SU-DHL-6 (cell line): ENCODE measurements around the gene TMEM14B.

Experiments used
- H2AFZ ChIP-seq: fragments of 200-600 bp; sonication (generic); 2 replicates; pipeline ENCODE4 v1.6.1; 2014; ENCODE audit warnings: low read depth, mild to moderate bottlenecking, moderate library complexity, mixed read lengths, antibody characterized with exemption, low read length; ENCODE audit not compliant: severe bottlenecking
- H3F3A ChIP-seq: fragments of 200-600 bp; shearing (Covaris generic); 2 replicates; pipeline ENCODE4 v1.6.0; 2016; ENCODE audit warnings: antibody characterized with exemption, mild to moderate bottlenecking; ENCODE audit not compliant: insufficient read depth
- H3K27ac ChIP-seq: fragments of 200-600 bp; sonication (generic); 2 replicates; pipeline ENCODE4 v1.5.1; 2016; ENCODE audit warnings: low read depth, mild to moderate bottlenecking, low read length, moderate library complexity, mixed read lengths
- H3K27me3 ChIP-seq: fragments of 200-600 bp; sonication (generic), shearing (Covaris generic); 2 replicates; pipeline ENCODE4 v1.6.0; 2014; ENCODE audit warnings: mild to moderate bottlenecking, low read length
- H3K36me3 ChIP-seq: fragments of 200-600 bp; sonication (generic); 2 replicates; pipeline ENCODE4 v1.6.1; 2014; ENCODE audit warnings: mild to moderate bottlenecking, low read length, mixed read lengths
- H3K4me2 ChIP-seq: fragments of 300-600, 200-600 bp; shearing (Covaris generic), sonication (generic); 2 replicates; pipeline ENCODE4 v1.6.0; 2014; ENCODE audit warnings: low read length, low read depth, mild to moderate bottlenecking; ENCODE audit not compliant: poor library complexity, severe bottlenecking
- H3K4me3 ChIP-seq: fragments of 200-600 bp; sonication (generic); 2 replicates; pipeline ENCODE4 v1.5.1; 2014; ENCODE audit warnings: antibody characterized with exemption, low read length, mild to moderate bottlenecking, mixed read lengths; ENCODE audit not compliant: insufficient read depth, poor library complexity, severe bottlenecking
- H3K79me2 ChIP-seq: fragments of 200-600 bp; sonication (generic); 2 replicates; pipeline ENCODE4 v1.6.1; 2014; ENCODE audit warnings: mild to moderate bottlenecking, low read length, moderate library complexity; ENCODE audit not compliant: insufficient read depth
- H3K9ac ChIP-seq: fragments of 200-600 bp; sonication (generic); 2 replicates; pipeline ENCODE4 v1.7.0; 2014; ENCODE audit warnings: mild to moderate bottlenecking, low read length
- H3K9me2 ChIP-seq: fragments of 200-600 bp; sonication (generic); replicated peaks from 2 replicates; pipeline ENCODE4 v1.6.1; 2014; ENCODE audit warnings: low read length; ENCODE audit not compliant: insufficient read depth
- H3K9me3 ChIP-seq: fragments of 200-600 bp; sonication (generic); 2 replicates; pipeline ENCODE4 v1.6.1; 2014; ENCODE audit warnings: low read length, mixed read lengths; ENCODE audit not compliant: insufficient read depth
- H4K20me1 ChIP-seq: fragments of 200-600 bp; sonication (generic); 2 replicates; pipeline ENCODE4 v1.6.1; 2014; ENCODE audit warnings: low read depth, mild to moderate bottlenecking, antibody characterized with exemption, low read length, moderate library complexity, mixed read lengths
- CTCF ChIP-seq: fragments of 200-600 bp; sonication (generic); IDR thresholded peaks from one replicate; pipeline ENCODE4 v1.5.1; 2017; ENCODE audit warnings: antibody characterized with exemption, mild to moderate bottlenecking, low read length, moderate library complexity; ENCODE audit not compliant: insufficient read depth, poor library complexity, severe bottlenecking
- EZH2phosphoT487 ChIP-seq: fragments of 200-600 bp; sonication (generic), shearing (Covaris generic); conservative IDR thresholded peaks from 2 replicates; pipeline ENCODE4 v1.6.1; 2018; ENCODE audit warnings: mild to moderate bottlenecking, antibody characterized with exemption, low read length, moderate library complexity, mixed read lengths

Gene TMEM14B

DNA sequence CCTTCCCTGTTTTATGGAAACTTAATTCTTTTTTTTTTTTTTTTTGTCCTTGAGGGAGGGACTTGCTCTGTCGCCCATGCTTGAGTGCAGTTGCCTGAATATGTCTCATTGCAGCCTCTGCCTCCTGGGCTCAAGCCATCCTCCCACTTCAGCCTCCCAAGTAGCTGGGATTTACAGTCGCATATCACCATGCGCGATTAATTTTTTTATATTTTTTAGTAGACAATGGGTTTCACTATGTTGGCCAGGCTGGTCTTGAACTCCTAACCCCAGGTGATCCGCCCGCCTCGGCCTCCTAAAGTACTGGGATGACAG, 24.1 kb upstream of the TMEM14B start:
- peak overlapping the region; percentile 79 for H3K9ac ChIP-seq
- 0 out of 2 replicates have a peak, but pooled peaks cover 2% of the 10 kb centered on the region for H3K36me3 ChIP-seq
- peak overlapping the region; percentile 96 for H2AFZ ChIP-seq
- peaks cover 20% of the 10 kb centered on the region for H3K9me3 ChIP-seq
- H3K4me2 ChIP-seq = peak overlapping the region; percentile 81
- TF ChIP-seq EZH2phosphoT487 (no peak), CTCF (no peak)
- H3K27ac ChIP-seq = peak overlapping the region; percentile 64
- H3K4me3 ChIP-seq = peak overlapping the region; percentile 73
- no peaks in the 10 kb centered on the region for H3K27me3 ChIP-seq
- no peaks in the 10 kb centered on the region for H3K9me2 ChIP-seq
- H3K79me2 ChIP-seq = 0 out of 2 replicates have a peak, but pooled peaks cover 12% of the 10 kb centered on the region
- H4K20me1 ChIP-seq = no peaks in the 10 kb centered on the region
- peaks cover 23% of the 10 kb centered on the region for H3F3A ChIP-seq

DNA sequence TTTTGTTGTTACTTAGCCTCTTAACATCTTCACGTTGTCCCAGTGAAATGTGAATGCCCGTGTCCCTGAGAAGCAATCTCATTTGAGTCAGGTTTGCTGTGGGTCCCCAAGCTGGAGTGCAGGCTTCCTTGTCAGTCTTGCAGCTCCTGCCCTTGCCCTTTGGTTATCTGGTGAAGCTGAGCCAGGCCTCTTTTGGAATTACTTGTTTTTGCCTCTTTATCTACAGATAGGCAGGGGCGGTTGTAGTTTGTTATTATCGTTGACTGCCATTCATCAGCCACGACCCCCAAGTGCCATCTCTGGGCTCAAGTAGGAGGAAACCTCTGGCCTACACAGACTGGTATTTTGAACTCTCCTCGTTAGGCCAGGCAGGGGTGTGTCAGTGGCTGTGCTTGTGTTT, 22.6 kb upstream of the TMEM14B start:
- Histone ChIP-seq H3K9ac (no peak overlapping the region), H4K20me1 (no peaks in the 10 kb centered on the region), H3F3A (peaks cover 18% of the 10 kb centered on the region), H3K9me3 (peaks cover 5% of the 10 kb centered on the region; the same call in 1 of the 2 replicates), H3K4me3 (no peak overlapping the region), H3K4me2 (no peak overlapping the region), H3K9me2 (no peaks in the 10 kb centered on the region), H2AFZ (no peak overlapping the region), H3K79me2 (0 out of 2 replicates have a peak, but pooled peaks cover 12% of the 10 kb centered on the region), H3K27ac (no peak overlapping the region), H3K36me3 (peaks cover 2% of the 10 kb centered on the region; the same call in 1 of the 2 replicates), H3K27me3 (no peaks in the 10 kb centered on the region)
- TF ChIP-seq EZH2phosphoT487 (no peak), CTCF (no peak)

GRCh38 chr6:10725716-10726115, 21.9 kb upstream of the TMEM14B start:
- Histone ChIP-seq H3F3A (peaks cover 22% of the 10 kb centered on the region), H3K27me3 (no peaks in the 10 kb centered on the region), H3K9me2 (no peaks in the 10 kb centered on the region), H3K27ac (no peak overlapping the region), H2AFZ (no peak overlapping the region), H3K9me3 (peaks cover 4% of the 10 kb centered on the region; the same call in 1 of the 2 replicates), H3K4me2 (no peak overlapping the region), H3K79me2 (0 out of 2 replicates have a peak, but pooled peaks cover 12% of the 10 kb centered on the region), H3K4me3 (no peak overlapping the region), H3K36me3 (peaks cover 4% of the 10 kb centered on the region; the same call in 1 of the 2 replicates), H3K9ac (no peak overlapping the region), H4K20me1 (no peaks in the 10 kb centered on the region)
- no peak for TF ChIP-seq EZH2phosphoT487
- no peak for TF ChIP-seq CTCF

DNA sequence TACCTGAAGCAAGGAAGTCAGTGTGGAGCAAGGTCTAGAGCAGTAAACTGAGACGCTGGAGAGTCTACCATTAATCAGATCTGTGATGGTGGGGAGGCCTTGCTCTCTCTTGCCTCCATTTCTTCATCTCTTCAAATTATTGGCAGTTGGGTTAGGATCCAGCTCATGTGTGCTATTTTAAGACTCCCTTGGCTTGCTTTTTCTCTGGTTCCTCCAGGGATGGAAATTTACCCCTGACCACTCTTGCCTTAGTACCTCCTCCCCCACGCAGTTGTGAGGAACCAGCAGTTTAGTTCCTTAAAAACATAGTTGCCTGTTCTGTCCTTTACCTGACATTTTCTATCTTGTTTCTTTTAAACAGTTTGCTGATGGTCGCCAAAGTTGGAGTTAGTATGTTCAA, 17.4 kb upstream of the TMEM14B start:
- H3F3A ChIP-seq = 0 out of 2 replicates have a peak, but pooled peaks cover 7% of the 10 kb centered on the region
- no peaks in the 10 kb centered on the region for H3K27me3 ChIP-seq
- H4K20me1 ChIP-seq = no peaks in the 10 kb centered on the region
- no peaks in the 10 kb centered on the region for H3K9me3 ChIP-seq
- no peaks in the 10 kb centered on the region for H3K9me2 ChIP-seq
- TF ChIP-seq EZH2phosphoT487 (no peak), CTCF (no peak)
- no peak overlapping the region for H3K4me2 ChIP-seq
- no peak overlapping the region for H3K4me3 ChIP-seq
- H2AFZ ChIP-seq = no peak overlapping the region
- H3K9ac ChIP-seq = no peak overlapping the region
- peaks cover 4% of the 10 kb centered on the region; the same call in 1 of the 2 replicates for H3K36me3 ChIP-seq
- no peak overlapping the region for H3K27ac ChIP-seq
- H3K79me2 ChIP-seq = no peaks in the 10 kb centered on the region
